H9 (cell line): ENCODE results near the gene PRDM11. TPM values are rescaled to one million over a fixed set of nuclear protein-coding genes. Genes with fewer than 3 reads are reported as not detected.

ENCODE experiments used
- DNase-seq: peaks from one replicate; pipeline ENCODE4 v3.0.0-alpha.2; 2017
- H2AFZ ChIP-seq: one replicate; pipeline ENCODE4 v1.6.1; 2013; ENCODE audit warnings: mild to moderate bottlenecking, low read length, control low read depth, moderate library complexity
- H2AK5ac ChIP-seq: 2 replicates; pipeline ENCODE4 v1.6.1; 2013; ENCODE audit warnings: low read length, control low read depth, mixed read lengths; ENCODE audit not compliant: insufficient read length
- H2BK120ac ChIP-seq: one replicate; pipeline ENCODE4 v1.6.1; 2013; ENCODE audit warnings: low read depth, mild to moderate bottlenecking, low read length, control low read depth, inconsistent platforms; ENCODE audit not compliant: poor library complexity, severe bottlenecking
- H2BK12ac ChIP-seq: 2 replicates; pipeline ENCODE4 v1.6.1; 2013; ENCODE audit warnings: low read length, control low read depth, mixed read lengths, low read depth; ENCODE audit not compliant: insufficient read length
- H2BK15ac ChIP-seq: 2 replicates; pipeline ENCODE4 v1.6.1; 2013; ENCODE audit warnings: low read depth, low read length, control low read depth
- H2BK20ac ChIP-seq: one replicate; pipeline ENCODE4 v1.6.1; 2013; ENCODE audit warnings: low read depth, mild to moderate bottlenecking, low read length, control low read depth, inconsistent platforms; ENCODE audit not compliant: poor library complexity, severe bottlenecking
- H2BK5ac ChIP-seq: 2 replicates; pipeline ENCODE4 v1.6.1; 2013; ENCODE audit warnings: low read length, control low read depth, mixed read lengths; ENCODE audit not compliant: insufficient read length
- H3K14ac ChIP-seq: 2 replicates; pipeline ENCODE4 v1.6.1; 2013; ENCODE audit warnings: low read length, control low read depth; ENCODE audit not compliant: insufficient read depth
- H3K18ac ChIP-seq: 2 replicates; pipeline ENCODE4 v1.6.1; 2013; ENCODE audit warnings: low read depth, mild to moderate bottlenecking, mixed read lengths, low read length, control low read depth; ENCODE audit not compliant: insufficient read length
- H3K23ac ChIP-seq: 2 replicates; pipeline ENCODE4 v1.6.1; 2013; ENCODE audit warnings: low read length, control low read depth, mixed read lengths, low read depth; ENCODE audit not compliant: insufficient read length
- H3K23me2 ChIP-seq: 2 replicates; pipeline ENCODE4 v1.6.1; 2013; ENCODE audit warnings: low read depth, mild to moderate bottlenecking, mixed read lengths, low read length, control low read depth; ENCODE audit not compliant: insufficient read length, poor library complexity, severe bottlenecking
- H3K27ac ChIP-seq: 2 replicates; pipeline ENCODE4 v1.5.1; 2013; ENCODE audit warnings: low read length, control low read depth, mixed read lengths, low read depth; ENCODE audit not compliant: insufficient read length
- H3K27me3 ChIP-seq: 2 replicates; pipeline ENCODE4 v1.6.1; 2013; ENCODE audit warnings: low read length, control low read depth, inconsistent platforms; ENCODE audit not compliant: insufficient read depth
- H3K4ac ChIP-seq: 2 replicates; pipeline ENCODE4 v1.6.1; 2013; ENCODE audit warnings: low read depth, mild to moderate bottlenecking, control low read depth, inconsistent platforms, low read length, moderate library complexity
- H3K4me1 ChIP-seq: 2 replicates; pipeline ENCODE4 v1.6.1; 2013; ENCODE audit warnings: low read length, control low read depth, inconsistent platforms; ENCODE audit not compliant: insufficient read depth
- H3K4me2 ChIP-seq: 2 replicates; pipeline ENCODE4 v1.6.1; 2013; ENCODE audit warnings: low read length, control low read depth, mixed read lengths; ENCODE audit not compliant: insufficient read length, insufficient read depth
- H3K56ac ChIP-seq: 2 replicates; pipeline ENCODE4 v1.6.1; 2013; ENCODE audit warnings: low read depth, mild to moderate bottlenecking, mixed read lengths, low read length, control low read depth; ENCODE audit not compliant: insufficient read length
- H3K79me1 ChIP-seq: 2 replicates; pipeline ENCODE4 v1.6.1; 2013; ENCODE audit warnings: low read depth, mild to moderate bottlenecking, moderate library complexity, low read length, control low read depth, inconsistent platforms; ENCODE audit not compliant: insufficient read depth, poor library complexity, severe bottlenecking
- H3K79me2 ChIP-seq: 2 replicates; pipeline ENCODE4 v1.6.1; 2013; ENCODE audit warnings: low read length, control low read depth, inconsistent platforms; ENCODE audit not compliant: insufficient read depth
- H3K9ac ChIP-seq: 2 replicates; pipeline ENCODE4 v1.6.1; 2013; ENCODE audit warnings: low read length, control low read depth, mixed read lengths; ENCODE audit not compliant: insufficient read length; ENCODE audit errors: extremely low read depth
- H3K9me3 ChIP-seq: one replicate; pipeline ENCODE4 v1.6.1; 2013; ENCODE audit warnings: low read depth, low read length, inconsistent platforms; ENCODE audit not compliant: control insufficient read depth
- H3T11ph ChIP-seq: one replicate; pipeline ENCODE4 v1.6.1; 2013; ENCODE audit warnings: mild to moderate bottlenecking, low read length, control low read depth, inconsistent platforms
- H4K20me1 ChIP-seq: one replicate; pipeline ENCODE4 v1.6.1; 2013; ENCODE audit not compliant: control insufficient read depth, insufficient read length, insufficient read depth
- H4K5ac ChIP-seq: 2 replicates; pipeline ENCODE4 v1.6.1; 2013; ENCODE audit warnings: low read depth, mild to moderate bottlenecking, mixed read lengths, low read length, control low read depth; ENCODE audit not compliant: insufficient read length
- H4K8ac ChIP-seq: replicated peaks from 2 replicates; pipeline ENCODE4 v1.6.1; 2013; ENCODE audit warnings: low read length, control low read depth, mixed read lengths, low read depth; ENCODE audit not compliant: insufficient read length
- H4K91ac ChIP-seq: 2 replicates; pipeline ENCODE4 v1.6.1; 2013; ENCODE audit warnings: low read depth, mild to moderate bottlenecking, moderate library complexity, mixed read lengths, low read length, control low read depth; ENCODE audit not compliant: insufficient read length
- H3K27ac Mint-ChIP-seq, 3 experiments: 2 replicates in 2 of 3; 3 replicates in 1 of 3; pipeline ENCODE4 v1.8.0; 2020 to 2021; ENCODE audit warnings: mixed read lengths in 3 of 3, mild to moderate bottlenecking in 1 of 3, moderate library complexity in 1 of 3
- H3K27me3 Mint-ChIP-seq: 2 replicates; pipeline ENCODE4 v1.8.0; 2021; ENCODE audit warnings: low read depth, mild to moderate bottlenecking, moderate library complexity, mixed read lengths
- H3K36me3 Mint-ChIP-seq, 3 experiments: 2 replicates in 2 of 3; 3 replicates in 1 of 3; pipeline ENCODE4 v1.8.0; 2020 to 2021; ENCODE audit warnings: low read depth in 3 of 3, mixed read lengths in 3 of 3; ENCODE audit not compliant: insufficient read depth in 1 of 3
- H3K4me1 Mint-ChIP-seq, 2 experiments: 2 replicates each; pipeline ENCODE4 v1.8.0; 2020; ENCODE audit warnings: mixed read lengths in 2 of 2
- H3K4me3 Mint-ChIP-seq, 2 experiments: 2 replicates in 1 of 2; 3 replicates in 1 of 2; pipeline ENCODE4 v1.8.0; 2020 to 2021; ENCODE audit warnings: mild to moderate bottlenecking in 2 of 2, mixed read lengths in 2 of 2, moderate library complexity in 1 of 2
- H3K9me3 Mint-ChIP-seq, 2 experiments: 2 replicates in 1 of 2; 3 replicates in 1 of 2; pipeline ENCODE4 v1.8.0; 2020; ENCODE audit warnings: mild to moderate bottlenecking in 2 of 2, mixed read lengths in 2 of 2, moderate library complexity in 1 of 2
- WGBS: extraction: QIAGEN DNeasy Blood & Tissue Kit; methylation state at CpG from one replicate; pipeline ENCODE4 v1.1.7; 2013; ENCODE audit warnings: missing lambda C conversion rate, low lambda C conversion rate, mixed read lengths; ENCODE audit not compliant: insufficient read length; ENCODE audit errors: extremely low coverage; 5-methylcytosine and 5-hydroxymethylcytosine counted together
- total RNA-seq: library from RNA; stranded (reverse); gene quantifications from 2 replicates; pipeline ENCODE4 v1.2.1, GENCODE V29; 2021
- TF ChIP-seq, protein P1 (sequence below): fragments of 200-600 bp; sonication (generic); conservative IDR thresholded peaks from 3 replicates; pipeline ENCODE4 v1.8.0; 2021; ENCODE audit warnings: antibody characterized with exemption, mild to moderate bottlenecking

Gene PRDM11
- total RNA-seq, 1 experiment from 2014 or later: 11.5 TPM

DNA sequence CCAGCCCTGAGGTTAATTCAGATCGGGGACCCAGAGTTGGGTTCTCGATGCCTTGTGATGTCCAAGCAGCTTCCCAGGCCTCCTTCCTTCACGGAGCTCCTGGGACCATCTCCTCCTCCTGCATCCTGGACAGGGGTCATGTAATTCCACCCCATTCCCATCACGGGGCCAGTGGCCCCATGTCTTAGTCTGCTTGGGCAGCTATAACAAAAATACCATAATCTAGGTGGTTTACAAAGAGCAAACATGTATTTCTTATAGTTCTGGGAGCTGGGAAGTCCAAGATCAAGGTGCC, 41.7 kb upstream of the PRDM11 start:
- Histone ChIP-seq H3K79me1 (no peaks in the 10 kb centered on the region), H3K4me1 (no peaks in the 10 kb centered on the region), H2BK5ac (no peak overlapping the region), H3K4me2 (no peak overlapping the region), H2AK5ac (no peak overlapping the region), H4K5ac (no peak overlapping the region), H3K9ac (no peak overlapping the region), H3K18ac (no peak overlapping the region), H4K20me1 (no peaks in the 10 kb centered on the region), H3K23ac (no peak overlapping the region), H2BK20ac (no peak overlapping the region), H4K8ac (no peak overlapping the region), H2BK120ac (no peak overlapping the region), H3K79me2 (no peaks in the 10 kb centered on the region), H3K23me2 (no peaks in the 10 kb centered on the region), H3K27me3 (no peaks in the 10 kb centered on the region), H3T11ph (no peak overlapping the region), H2BK15ac (no peak overlapping the region), H3K14ac (no peak overlapping the region), H3K56ac (no peak overlapping the region), H3K27ac (no peak overlapping the region), H3K9me3 (no peaks in the 10 kb centered on the region), H2BK12ac (no peak overlapping the region), H4K91ac (no peak overlapping the region), H3K4ac (no peak overlapping the region), H2AFZ (no peak overlapping the region)
- Mint-ChIP-seq H3K36me3 (no peaks in the 10 kb centered on the region), H3K27me3 (peaks cover 9% of the 10 kb centered on the region), H3K4me1 (peaks cover 12 to 26% of the 10 kb centered on the region in 2 experiments), H3K4me3 (no peak overlapping the region), H3K27ac (no peak overlapping the region), H3K9me3 (no peaks in the 10 kb centered on the region)
- DNase-seq: no peak
- no CpG with 5 or more reads among the region's 4 CpGs for WGBS
- TF ChIP-seq, protein P1, sequence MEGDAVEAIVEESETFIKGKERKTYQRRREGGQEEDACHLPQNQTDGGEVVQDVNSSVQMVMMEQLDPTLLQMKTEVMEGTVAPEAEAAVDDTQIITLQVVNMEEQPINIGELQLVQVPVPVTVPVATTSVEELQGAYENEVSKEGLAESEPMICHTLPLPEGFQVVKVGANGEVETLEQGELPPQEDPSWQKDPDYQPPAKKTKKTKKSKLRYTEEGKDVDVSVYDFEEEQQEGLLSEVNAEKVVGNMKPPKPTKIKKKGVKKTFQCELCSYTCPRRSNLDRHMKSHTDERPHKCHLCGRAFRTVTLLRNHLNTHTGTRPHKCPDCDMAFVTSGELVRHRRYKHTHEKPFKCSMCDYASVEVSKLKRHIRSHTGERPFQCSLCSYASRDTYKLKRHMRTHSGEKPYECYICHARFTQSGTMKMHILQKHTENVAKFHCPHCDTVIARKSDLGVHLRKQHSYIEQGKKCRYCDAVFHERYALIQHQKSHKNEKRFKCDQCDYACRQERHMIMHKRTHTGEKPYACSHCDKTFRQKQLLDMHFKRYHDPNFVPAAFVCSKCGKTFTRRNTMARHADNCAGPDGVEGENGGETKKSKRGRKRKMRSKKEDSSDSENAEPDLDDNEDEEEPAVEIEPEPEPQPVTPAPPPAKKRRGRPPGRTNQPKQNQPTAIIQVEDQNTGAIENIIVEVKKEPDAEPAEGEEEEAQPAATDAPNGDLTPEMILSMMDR: no peak
